Fibroblast of peridontal ligament (primary cell): ENCODE results near the gene CEP250.
"Not testable (repeated sequence)": the region's sequence is repeated elsewhere in the genome, so short reads cannot be mapped to it uniquely, and the experiment has no call there.

Source experiments
- DNase-seq: peaks from one replicate; pipeline ENCODE4 v3.0.0-alpha.2; 2010; ENCODE audit errors: extremely low read depth

Gene CEP250

DNA sequence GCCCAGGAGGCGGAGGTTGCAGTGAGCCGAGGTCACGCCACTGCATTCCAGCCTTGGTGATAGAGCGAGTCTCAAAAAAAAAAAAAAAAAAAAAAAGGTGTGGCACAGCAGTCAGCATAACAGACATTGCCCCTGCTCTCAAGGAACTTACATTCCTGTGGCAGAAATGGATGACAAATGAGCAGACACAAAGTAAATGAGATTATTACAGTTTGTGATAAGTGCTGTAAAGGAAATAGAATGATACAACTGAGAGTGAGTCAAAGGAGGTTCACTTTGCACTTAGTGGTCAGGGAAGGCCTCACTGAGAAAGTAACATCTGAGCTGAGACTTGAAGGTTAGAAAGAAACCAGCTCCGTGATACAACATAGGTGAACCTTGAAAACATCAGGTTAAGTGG lies 36.4 kb downstream of the CEP250 start:
- no peak for DNase-seq

DNA sequence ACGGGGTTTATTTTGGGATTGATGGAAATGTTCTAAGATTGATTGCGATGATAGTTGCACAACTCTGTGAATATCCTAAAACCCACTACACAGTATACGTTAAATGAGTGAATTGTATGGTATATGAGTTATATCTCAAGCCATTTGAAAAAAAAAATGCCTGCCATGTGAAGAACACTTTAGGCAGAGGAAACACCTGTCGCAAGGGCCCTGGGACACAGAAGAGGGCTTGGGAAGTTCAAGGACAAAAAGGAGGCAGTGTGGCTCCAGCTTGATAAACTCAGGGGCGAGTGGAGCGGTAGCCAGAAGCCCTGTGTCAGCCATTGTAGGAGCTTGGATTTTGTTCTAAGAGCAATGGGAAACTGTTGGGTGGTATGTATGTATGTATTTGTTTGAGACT lies 37.0 kb downstream of the CEP250 start:
- no peak for DNase-seq

DNA sequence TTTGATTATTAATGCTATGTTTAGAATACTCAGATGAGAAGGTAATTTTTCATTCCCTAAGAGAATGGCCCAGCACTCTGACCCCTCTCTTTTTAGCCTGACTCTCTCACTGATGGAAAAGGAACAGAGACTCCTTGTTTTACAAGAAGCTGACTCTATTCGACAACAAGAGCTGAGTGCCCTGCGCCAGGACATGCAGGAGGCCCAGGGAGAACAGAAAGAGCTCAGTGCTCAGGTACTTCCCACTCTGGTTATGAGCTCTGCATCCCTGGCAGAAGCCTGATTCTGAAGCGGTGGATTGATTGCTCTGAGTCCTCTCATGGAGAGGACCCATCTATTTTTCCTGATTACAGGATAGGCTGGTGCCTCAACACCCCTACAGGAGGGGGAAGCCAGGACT lies 41.1 kb downstream of the CEP250 start:
- DNase-seq: no peak

DNA sequence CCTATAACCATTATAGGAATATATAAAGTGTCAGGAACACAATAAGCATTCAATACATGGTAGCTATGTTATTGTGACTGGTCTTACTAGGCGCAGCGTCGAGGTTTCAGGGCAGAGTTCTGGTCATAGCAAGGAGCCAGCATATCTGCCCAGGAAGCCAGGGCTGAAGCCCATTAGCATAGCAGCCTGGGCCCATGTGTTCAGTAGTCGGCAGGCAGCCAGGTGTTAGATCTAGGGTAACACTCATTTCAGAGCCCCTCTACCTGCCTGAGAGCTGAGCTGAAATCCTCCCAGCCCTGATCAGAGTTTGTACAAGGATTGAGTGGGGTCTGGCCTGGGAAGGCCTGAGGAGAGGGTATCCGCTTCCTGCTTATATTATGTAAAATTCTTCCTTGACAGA lies 41.9 kb downstream of the CEP250 start:
- DNase-seq: no peak

DNA sequence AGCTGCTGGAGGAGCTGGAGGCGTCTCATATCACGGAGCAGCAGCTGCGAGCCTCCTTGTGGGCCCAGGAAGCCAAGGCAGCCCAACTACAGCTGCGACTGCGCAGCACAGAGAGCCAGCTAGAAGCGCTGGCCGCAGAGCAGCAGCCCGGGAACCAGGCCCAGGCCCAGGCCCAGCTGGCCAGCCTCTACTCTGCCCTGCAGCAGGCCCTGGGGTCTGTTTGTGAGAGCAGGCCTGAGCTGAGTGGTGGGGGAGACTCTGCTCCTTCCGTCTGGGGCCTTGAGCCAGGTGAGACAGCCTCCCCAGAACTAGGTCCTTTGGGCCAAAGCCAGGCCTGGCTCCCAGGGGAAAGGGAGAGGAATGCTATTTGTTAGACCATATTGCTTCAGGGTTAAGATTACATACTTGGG lies 42.4 kb downstream of the CEP250 start:
- DNase-seq: no peak

DNA sequence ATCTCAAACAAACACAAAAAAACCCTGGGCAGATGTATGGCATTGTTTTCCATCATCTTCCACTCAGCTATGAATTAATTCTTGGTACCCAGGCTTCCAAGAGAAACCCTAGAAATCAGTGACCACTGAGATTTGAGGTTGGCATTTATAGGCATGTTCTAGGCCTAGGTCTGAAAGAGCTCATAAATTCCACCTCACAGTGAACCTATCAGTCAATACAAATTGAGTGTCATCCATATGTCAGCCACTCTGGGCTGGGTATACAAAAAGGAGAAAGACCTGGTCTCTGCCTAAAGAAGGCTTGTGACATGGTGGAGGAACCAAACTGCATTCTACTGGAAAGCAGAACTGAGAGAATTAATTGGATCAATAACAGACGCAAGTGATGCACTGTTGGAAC lies 43.9 kb downstream of the CEP250 start:
- no peak for DNase-seq

DNA sequence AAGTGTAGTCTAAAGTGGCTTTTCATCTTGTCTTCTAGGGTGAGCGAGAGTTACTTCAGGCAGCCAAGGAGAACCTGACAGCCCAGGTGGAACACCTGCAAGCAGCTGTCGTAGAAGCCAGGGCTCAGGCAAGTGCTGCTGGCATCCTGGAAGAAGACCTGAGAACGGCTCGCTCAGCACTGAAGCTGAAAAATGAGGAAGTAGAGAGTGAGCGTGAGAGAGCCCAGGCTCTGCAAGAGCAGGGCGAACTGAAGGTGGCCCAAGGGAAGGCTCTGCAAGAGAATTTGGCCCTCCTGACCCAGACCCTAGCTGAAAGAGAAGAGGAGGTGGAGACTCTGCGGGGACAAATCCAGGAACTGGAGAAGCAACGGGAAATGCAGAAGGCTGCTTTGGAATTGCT lies 47.0 kb downstream of the CEP250 start:
- DNase-seq: no peak

DNA sequence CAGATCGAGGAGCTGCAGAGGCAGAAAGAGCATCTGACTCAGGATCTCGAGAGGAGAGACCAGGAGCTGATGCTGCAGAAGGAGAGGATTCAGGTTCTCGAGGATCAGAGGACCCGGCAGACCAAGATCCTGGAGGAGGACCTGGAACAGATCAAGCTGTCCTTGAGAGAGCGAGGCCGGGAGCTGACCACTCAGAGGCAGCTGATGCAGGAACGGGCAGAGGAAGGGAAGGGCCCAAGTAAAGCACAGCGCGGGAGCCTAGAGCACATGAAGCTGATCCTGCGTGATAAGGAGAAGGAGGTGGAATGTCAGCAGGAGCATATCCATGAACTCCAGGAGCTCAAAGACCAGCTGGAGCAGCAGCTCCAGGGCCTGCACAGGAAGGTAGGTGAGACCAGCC lies 47.9 kb downstream of the CEP250 start:
- no peak for DNase-seq

DNA sequence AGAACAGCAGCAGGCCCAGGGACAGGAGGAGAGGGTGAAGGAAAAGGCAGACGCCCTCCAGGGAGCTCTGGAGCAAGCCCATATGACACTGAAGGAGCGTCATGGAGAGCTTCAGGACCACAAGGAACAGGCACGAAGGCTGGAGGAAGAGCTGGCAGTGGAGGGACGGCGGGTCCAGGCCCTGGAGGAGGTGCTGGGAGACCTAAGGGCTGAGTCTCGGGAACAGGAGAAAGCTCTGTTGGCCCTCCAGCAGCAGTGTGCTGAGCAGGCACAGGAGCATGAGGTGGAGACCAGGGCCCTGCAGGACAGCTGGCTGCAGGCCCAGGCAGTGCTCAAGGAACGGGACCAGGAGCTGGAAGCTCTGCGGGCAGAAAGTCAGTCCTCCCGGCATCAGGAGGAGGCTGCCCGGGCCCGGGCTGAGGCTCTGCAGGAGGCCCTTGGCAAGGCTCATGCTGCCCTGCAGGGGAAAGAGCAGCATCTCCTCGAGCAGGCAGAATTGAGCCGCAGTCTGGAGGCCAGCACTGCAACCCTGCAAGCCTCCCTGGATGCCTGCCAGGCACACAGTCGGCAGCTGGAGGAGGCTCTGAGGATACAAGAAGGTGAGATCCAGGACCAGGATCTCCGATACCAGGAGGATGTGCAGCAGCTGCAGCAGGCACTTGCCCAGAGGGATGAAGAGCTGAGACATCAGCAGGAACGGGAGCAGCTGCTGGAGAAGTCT lies 48.6 kb downstream of the CEP250 start:
- DNase-seq: no peak

DNA sequence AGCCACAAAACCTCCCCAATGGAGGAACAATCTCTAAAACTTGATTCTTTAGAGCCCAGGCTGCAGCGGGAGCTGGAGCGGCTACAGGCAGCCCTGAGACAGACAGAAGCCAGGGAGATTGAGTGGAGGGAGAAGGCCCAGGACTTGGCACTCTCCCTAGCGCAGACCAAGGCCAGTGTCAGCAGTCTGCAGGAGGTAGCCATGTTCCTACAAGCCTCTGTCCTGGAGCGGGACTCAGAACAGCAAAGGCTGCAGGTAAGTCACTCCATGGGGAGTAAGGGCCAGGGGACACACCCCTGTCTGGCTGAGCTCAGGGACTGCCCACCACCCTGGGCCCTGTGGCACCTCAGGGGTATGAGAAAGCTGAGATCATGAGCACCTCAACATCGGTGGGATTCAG lies 49.4 kb downstream of the CEP250 start:
- DNase-seq: no peak

DNA sequence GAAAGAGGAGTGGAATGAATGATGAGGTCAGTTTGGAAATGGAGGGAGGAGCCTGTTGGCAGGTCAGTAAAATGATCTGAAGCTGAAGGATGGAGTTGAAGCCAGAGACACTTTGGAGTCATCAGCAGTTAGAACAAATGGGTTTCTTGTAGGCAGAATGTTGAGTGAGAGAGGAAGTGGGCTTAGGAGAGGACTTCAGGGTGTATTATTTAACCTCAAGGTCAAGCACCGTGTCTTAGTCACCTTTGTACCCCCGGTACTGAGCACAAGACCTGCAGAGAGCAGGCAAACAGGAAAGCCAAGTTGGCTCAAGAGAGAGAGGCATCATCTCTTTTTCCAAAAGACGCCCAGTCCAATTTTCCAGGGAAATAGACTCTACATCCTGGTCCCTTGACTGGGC lies 50.8 kb downstream of the CEP250 start:
- no peak for DNase-seq

DNA sequence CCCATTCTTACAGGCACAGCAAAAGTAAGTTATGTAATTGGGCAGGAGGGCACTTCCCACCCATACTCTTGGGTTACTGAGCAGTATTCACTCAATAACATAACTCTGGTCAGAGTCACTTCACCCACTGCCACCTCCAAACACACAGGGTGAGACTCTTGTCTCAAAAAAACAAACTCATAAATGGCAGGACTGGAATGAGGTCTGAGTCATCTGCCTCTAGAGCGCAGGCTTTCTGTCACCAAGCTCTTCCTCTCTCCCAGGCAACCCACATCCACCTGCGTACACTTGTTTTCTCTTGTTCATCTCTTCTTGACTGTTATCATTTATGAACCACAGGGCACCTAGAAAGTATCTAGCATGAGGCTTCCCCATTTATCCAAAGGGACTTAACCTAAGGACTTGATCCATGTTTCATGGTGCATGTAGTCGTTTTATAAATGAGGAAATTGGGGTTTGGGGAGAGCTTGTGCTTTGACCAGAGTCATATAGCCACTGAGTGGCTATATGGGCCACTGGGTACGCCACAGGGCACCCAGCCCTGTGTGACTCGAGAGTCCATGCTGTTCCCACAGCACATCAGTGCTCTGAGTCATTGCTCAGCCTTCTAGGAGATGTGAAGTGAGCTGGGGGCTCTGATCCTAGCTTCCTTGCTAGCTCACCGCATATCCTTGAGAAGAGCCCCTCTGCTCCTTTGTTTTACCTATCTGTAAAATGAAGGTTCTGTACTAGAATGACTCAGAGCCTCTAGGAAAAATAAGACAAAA lies 51.7 kb downstream of the CEP250 start:
- no peak for DNase-seq

DNA sequence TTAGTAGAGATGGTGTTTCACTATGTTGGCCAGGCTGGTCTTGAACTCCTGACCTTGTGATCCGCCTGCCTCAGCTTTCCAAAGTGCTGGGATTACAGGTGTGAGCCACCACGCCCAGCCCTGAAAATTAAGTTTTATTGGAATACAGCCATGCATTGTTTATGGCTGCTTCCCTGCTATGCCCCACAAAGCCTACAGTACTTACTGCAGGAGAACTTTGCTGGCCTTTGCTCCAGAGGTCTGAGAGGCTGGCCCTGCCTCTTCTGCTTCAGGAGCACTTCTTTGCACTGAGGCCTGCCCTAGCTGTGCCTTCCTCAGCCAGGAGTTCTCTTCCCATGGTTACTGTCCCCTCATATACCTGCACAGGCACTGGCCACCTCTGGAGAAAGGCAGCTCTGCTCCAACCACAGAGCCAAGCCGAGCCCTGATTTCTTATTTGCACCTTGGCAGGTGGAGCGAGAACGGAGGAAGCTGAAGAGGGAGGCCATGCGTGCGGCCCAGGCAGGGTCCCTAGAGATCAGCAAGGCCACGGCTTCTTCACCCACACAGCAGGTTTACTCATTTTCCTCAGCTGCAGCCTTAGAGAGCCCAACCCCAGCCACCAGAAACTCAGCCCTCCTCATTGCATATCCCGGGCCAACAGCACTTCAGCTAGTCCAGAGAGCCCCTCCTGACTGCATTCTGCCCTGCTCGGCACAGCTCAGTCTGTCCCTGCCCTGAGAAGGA lies 53.3 kb downstream of the CEP250 start:
- DNase-seq: no peak

DNA sequence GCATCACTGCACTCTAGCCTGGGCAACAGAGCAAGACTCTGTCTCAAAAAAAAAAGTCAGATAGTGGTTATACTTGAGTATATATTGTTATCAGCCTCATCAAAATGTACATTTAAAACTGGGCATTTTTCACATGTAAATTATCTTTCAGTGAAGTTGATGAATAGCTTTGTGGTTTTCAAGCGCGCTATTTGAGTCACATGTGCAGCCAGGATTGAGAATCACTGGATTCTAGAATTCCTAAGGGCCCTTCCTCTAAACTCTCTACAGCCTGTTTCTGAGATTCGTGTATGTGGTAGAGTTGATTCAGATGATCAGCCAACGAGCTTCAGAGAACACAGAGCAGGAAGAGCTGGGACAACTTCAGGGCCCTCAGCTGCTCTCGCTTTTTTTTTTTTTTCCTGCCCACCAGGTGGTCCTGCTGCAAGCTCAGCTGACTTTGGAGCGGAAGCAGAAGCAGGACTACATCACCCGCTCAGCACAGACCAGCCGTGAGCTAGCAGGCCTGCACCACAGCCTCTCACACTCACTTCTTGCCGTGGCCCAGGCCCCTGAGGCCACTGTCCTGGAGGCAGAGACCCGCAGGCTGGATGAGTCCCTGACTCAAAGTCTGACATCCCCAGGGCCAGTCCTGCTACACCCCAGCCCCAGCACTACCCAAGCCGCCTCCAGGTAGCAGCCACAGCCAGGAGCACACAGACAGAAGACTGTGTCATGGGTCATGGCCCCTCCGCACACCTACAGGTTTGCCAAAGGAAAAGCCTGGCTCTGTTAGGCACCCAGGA lies 55.7 kb downstream of the CEP250 start:
- peak; percentile 37 for DNase-seq

DNA sequence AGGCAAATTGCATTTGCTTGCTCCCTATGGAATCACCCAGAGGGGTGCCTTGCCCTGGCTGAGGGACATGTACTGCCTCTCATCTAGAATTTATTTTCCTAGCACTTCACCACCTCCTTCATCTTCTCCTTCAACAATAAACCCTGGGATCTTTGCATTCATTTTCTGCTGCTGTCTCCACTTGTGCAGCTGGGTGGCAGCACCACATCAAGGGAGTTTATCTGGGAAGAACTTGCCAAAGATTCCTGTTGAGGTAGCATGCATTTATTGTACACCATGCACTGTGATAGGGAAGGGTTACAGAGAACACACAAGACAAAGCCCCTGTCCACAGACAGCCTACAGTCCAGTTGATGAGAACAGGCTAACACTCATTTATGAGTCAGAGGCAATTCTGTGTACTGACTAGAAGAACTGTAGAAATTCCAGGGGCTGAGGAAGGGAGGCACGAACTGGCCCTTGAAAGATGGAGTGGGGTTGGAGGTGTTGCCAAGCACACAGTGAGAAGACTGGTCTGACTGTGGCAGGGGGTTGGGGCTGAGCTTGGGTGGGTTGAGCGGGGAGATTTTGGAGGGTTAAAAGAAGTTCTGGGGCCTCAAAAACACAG lies 56.5 kb downstream of the CEP250 start:
- peak; percentile 55 for DNase-seq

DNA sequence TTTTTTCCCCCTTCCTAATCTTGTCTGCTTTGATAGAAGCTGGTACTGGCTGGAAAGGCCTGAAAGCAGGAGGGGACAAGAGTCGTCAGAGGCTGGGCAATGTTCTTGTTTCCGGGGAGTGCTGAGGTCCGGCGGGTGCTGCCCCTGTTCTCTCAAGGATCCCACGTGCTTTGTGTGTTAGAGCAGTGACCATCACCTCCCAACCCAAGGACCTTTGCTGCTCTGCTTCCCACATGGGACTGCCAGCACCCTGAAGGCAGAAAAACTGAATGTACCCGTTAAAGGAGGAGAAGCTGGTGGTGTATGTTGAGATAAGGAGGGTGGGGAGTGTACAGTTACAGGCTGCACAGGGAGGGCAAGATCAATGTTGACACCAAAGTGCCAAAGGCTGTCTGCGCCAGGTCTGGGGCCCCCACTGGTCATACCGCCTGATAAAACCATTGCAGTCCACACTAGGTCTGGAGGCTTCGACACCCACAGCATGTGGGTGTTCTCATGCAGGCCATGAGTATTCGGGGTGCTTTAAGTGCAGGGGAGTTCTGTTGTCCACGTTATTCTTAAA lies 59.1 kb downstream of the CEP250 start:
- DNase-seq: no peak

DNA sequence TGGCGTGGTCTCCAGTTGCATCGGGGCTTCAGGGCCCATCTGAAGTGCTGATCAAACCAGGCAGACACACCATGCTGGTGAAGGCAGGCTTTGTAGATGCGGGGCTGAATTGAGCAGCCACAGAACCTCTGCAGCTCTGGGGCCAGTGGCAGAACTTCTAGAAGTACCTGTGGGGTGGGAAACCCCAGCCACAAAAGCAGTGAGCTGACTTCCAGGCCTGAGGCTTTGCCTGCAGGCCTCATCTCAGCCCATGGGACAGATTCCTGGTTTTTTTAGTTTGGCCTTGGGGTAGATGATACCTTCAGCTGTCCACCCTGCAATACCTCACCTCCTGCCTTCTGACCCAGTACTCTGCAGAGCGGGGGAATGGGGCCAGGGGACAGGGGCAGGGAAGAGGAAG lies 59.9 kb downstream of the CEP250 start:
- DNase-seq: no peak

DNA sequence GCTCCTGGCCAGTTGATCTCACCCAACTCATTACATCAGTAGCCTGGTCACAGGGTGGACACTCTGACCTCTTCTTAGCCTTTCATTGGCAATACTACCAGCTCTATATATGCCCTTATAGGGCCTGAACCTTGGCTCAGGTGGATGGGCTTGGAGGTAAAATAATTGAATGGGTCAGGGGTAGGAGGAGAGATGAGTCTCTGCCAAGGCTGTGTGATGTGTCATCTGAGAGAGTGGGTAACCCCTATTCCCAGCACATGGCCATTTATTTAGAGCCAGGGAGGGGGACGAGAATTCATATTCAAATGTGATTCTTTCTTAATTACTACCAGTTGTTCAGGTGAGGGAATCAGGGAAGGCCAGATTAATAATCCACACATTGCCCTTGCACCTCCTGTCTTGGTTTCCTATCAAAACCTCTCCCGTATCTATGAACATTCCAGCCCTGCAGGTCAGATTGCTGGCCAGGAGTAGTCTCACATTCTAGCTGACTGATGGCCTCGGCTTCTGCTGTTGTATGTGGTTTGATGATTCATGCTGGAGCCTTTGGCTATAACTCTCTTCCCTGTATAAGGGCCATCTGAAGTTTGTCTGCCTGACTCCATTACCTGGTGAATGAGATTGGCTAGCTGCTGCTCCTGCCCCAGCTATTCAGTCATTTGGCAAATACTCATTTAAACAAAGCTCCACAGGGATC lies 60.7 kb downstream of the CEP250 start:
- DNase-seq: peak; percentile 73

DNA sequence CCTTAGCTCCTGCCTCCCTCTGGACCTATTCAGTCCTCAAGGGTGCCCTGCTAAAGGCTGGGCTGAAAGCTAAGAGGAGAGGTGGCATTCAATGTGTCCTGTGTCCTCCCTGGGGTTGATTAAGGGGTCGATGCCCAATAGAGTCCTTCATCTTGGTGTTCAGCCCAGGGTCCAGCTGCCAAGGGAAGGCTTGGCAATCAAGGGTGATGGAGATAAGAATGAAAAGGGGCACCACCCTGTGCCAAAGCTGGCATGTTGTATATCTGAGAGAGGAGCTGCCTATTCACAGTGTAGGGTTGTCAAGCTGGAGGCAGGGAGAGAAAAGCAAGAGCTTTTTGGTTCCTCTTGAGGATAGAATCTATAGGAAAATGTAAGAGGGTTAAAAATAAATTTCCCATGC lies 61.7 kb downstream of the CEP250 start:
- DNase-seq: no peak

DNA sequence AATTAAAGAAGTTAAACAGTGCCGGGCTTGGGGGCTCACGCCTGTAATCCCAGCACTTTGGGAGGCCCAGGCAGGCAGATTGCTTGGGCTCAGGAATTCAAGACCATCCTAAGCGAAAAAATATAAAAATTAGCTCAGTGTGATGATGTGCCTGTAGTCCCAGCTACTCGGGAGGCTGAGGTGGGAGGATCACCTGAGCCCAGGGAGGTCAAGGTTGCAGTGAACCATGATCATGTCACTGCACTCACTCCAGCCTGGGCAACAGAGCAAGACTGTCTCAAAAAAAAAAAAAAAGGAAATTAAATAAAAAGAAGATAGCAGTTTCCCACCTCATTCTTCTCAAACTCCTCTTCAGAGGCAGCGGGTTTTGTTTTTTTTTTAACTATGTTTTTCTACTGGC lies 62.4 kb downstream of the CEP250 start:
- not testable (repeated sequence) for DNase-seq

DNA sequence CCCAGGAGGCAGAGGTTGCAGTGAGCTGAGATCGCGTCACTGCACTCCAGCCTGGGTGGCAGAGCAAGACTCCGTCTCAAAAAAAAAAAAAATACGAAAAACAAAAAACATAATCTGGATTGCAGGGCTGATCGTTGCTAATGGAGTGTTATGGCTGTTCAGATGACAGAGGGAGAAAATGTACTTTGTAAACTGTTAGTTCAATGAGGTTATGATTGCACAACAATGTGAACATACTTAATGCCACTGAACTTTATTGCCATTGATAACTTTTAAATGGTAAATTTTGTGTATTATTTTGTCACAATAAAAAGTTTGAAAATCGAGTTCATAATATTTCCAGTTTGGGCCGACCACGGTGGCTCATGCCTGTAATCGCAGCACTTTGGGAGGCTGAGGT lies 63.6 kb downstream of the CEP250 start:
- no peak for DNase-seq
